ENCODE measurements around the gene TAF10.

The TAF10 gene

GRCh38 chr11:6640036-6640984 is 28.3 kb upstream of the TAF10 start:
- no peak overlapping the region for H3K27ac ChIP-seq
- TF ChIP-seq ZFX (IDR thresholded peaks at IDR 0.05) (no peak), CTCF (conservative IDR thresholded peaks at IDR 0.05) (no peak)

- no peak for TF ChIP-seq CTCF (conservative IDR thresholded peaks at IDR 0.05)
- no peak for TF ChIP-seq ZFX (IDR thresholded peaks at IDR 0.05)
- H3K27ac ChIP-seq, result no peak overlapping the region; the same call in 1 of the 2 replicates
These were observed 26.4 kb upstream of the TAF10 start for GRCh38 chr11:6638429-6638828.

DNA sequence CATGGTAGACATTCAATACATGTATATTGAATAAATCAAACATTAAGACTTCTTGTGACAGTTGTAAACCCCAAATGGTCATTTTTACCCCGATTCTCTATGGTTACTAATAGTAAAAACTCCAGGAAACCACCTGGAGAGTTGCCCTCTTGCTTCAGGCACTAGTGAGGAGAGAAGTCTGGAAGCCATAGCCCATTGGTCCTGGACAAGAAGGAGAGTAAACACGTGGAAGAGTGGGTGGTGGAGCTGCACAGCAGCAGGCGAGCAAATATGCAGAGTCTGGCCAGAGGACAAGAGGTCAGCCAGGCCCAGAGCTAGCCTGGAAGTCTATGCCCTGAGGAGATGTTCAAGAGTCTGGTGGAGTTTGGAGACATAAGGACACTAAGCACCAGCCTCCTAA is 25.9 kb upstream of the TAF10 start:
- TF ChIP-seq ZFX (IDR thresholded peaks at IDR 0.05) (no peak), CTCF (conservative IDR thresholded peaks at IDR 0.05) (no peak)
- no peak overlapping the region; the same call in 1 of the 2 replicates for H3K27ac ChIP-seq

DNA sequence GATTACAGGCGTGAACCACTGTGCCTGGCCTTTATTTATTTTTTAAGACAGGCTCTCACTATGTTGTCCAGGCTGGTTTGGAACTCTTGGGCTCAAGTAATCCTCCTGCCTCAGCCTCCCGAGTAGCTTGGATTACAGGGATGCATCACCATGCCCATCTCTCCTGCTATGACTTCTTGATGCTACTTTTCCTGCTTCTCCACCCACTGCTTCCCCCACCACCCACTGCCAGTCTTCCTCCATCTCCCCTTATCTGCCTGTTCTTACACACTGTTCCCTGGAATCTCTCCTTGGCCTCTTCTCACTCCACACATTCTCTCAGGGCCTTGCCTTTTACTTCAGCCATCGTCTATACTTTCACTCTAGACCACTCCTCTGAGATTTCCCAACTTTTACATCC is 24.5 kb upstream of the TAF10 start:
- TF ChIP-seq CTCF (conservative IDR thresholded peaks at IDR 0.05), result no peak
- H3K27ac ChIP-seq, result no peak overlapping the region

DNA sequence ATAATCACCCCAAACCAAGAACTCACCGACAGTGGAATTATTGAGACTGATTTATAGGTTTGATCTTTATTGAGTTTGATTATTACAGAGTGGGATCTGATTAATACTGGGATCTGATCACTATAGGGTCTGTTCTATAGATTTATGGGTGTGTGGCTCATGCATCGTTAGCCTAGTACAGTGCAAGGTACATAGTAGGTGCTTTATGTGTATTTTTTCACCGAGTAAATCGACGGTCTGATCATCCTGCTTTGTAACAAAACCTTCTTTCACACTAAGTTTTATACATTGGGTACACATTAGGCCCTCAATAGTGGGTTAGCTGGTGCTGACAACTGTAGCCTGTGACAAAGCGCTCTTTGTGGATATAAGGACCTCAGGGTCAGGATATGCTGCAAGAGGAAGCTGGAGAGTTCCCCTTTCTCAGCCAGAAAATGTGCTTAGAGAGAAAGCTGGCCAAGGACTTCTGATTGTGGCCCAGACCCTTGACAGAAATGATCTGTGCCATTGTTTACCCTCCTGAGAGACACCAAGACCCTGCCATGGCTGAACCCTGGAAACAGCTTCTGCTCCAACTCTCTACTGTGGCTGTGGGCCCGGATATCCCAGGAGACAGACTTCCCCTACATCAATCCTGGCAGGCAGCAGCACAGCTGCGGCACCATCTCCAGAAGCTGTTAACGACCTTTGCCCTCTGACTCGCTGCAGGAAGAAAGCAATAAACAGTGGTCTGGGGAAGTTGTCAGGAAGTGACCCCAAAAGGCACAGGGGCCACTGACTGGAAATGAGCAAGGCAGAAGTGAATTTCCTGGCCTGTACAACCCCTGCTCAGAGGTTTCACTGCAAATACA is 23.3 kb upstream of the TAF10 start:
- H3K27ac ChIP-seq, result no peak overlapping the region
- TF ChIP-seq ZFX (IDR thresholded peaks at IDR 0.05), result no peak

GRCh38 chr11:6634534-6634933 is 22.5 kb upstream of the TAF10 start:
- TF ChIP-seq ZFX (IDR thresholded peaks at IDR 0.05) (no peak), CTCF (conservative IDR thresholded peaks at IDR 0.05) (no peak)
- H3K27ac ChIP-seq, result no peak overlapping the region

DNA sequence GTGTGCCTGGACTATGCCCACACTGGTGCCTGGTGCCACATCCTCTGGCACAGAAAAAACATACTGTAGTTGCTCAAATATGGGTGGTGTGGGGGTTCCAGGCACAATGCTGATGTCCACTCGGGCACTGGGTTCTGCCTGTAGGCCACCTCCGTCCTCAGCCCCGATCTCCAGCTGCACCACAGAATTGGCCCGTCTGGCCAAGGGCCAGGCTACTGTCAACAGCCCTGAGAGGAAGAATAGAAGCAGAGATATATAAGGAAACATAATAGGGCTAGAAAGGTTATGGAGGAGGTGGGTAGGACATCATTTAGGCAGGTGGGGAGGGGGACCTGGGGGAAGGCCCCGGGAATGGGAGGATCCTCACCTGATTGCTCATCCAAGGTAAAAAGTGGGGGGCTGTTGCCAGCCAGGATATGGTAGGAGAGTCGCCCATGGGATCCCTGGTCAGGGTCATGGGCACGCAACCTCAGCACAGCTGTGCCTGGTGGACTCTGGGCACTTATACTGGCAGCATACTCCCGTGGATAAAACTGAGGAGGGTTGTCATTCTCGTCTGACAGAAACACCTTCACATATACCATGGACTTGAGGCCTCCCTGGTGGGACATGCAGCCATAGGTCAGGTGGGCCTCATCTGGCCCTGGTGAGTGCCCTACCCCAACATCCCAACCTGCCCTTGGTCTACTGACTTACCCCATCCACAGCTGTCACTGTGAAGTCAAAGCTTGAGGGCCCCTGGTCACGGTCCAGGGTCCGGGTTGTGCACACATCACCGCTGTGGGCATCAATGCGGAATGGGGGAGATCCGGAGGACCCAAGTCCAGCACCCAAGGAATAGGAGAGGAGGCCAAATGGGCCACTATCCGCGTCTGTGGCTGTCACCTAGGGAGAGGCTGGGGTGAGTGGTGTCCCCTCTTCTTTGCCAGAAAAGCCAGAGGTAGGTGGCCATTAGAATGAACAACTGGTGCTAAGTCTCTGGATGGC is 21.7 kb upstream of the TAF10 start:
- H3K27ac ChIP-seq, result no peak overlapping the region
- no peak for TF ChIP-seq CTCF (conservative IDR thresholded peaks at IDR 0.05)
- TF ChIP-seq ZFX (IDR thresholded peaks at IDR 0.05), result no peak

Measured in C4-2B (cell line).